A673 (cell line): ENCODE measurements around the gene TMEM59L.

Experiments
- CTCF ChIP-seq: fragments of 300-800, 200-600 bp; sonication (generic); conservative IDR thresholded peaks from 2 replicates; pipeline ENCODE4 v1.5.1; 2017; ENCODE audit warnings: low read depth, mild to moderate bottlenecking, antibody characterized with exemption, low read length, moderate library complexity, mixed read lengths
- EZH2 ChIP-seq: fragments of 200-600 bp; sonication (generic); IDR thresholded peaks from 2 replicates; pipeline ENCODE4 v1.6.1; 2017; ENCODE audit warnings: borderline replicate concordance, low read depth, mild to moderate bottlenecking, mixed read lengths, antibody characterized with exemption, low read length; ENCODE audit not compliant: poor library complexity, severe bottlenecking

GRCh38 chr19:18601875-18602274 is 10.8 kb upstream of the TMEM59L start:
- no peak for TF ChIP-seq CTCF
- no peak for TF ChIP-seq EZH2
